ENCODE results near the gene ABCF1.

- TF ChIP-seq CTCF (IDR thresholded peaks at IDR 0.05) (peak in 1 of 3 experiments; percentile 11), EP300 (IDR thresholded peaks at IDR 0.05) (no peak), POLR2A (IDR thresholded peaks at IDR 0.05; ENCODE audit: low read depth) (no peak), POLR2AphosphoS5 (IDR thresholded peaks at IDR 0.05) (peak in 1 of 2 donors; percentile 99)
These were observed 43.6 kb downstream of the ABCF1 start for GRCh38 chr6:30614843-30615218.

Data from esophagus muscularis mucosa (tissue), 4 donors.